ENCODE measurements around the gene RSPH1.

RSPH1 gene

DNA sequence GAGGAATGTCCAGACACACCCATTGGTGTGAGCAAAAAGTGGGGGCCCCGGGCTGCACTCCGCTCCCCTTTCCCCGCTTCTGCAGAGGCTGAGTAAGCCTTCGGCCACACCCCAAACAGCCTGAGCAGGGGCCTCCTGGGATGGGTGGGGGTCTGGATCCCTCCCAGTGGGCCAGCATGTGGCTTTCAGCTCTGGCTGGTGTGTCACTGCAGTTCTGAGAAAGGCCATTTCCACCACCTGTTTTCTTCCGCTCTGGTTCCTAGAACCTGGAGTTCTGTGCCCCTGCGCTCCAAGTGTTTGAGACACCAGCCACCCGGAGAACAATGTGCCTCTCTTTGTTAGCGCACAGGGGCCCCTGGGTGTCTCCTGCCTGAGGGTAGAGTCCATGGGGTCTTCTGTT is 48.5 kb upstream of the RSPH1 start:
- no peak for ATAC-seq
- TF ChIP-seq TCF4 (CRISPR knock-in tag; IDR thresholded peaks at IDR 0.05; ENCODE audit: borderline replicate concordance), result no peak

DNA sequence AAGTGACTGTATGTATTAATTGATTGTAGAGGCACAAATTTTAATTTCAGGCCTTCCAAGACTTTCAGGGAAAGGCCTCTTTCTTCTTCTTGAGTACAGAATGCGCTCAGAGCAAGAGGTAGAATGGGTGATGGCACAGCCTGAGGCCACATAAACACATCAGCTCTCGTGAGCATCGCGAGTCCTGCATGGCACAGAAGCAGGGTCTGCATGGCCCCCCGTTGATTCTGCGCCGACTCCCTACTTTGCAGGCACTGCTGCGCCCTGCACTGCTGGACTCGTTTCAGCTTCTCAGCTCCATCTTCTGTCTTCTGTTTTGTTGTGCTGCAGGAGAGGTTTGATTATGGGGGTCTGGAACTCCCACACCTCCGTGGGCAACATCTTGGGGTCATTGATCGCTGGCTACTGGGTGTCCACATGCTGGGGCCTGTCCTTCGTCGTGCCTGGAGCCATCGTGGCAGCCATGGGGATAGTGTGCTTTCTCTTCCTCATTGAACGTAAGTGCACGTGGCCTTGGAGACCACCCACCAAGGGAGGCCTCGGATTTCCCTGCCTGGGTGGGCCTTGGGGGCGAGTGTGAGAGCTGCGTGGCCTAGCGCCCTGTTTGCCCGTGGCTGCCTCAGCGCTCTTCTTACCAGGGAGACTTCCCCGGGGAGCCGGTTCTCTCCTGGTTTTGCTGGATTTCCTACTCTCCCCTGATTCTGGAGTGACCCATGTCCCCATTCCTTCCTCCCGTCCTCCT is 47.3 kb upstream of the RSPH1 start:
- ATAC-seq, result no peak
- no peak for TF ChIP-seq RARB (CRISPR knock-in tag; IDR thresholded peaks at IDR 0.05)
- no peak for TF ChIP-seq ZFP3 (CRISPR knock-in tag; IDR thresholded peaks at IDR 0.05)
- TF ChIP-seq ZC3H10 (CRISPR knock-in tag; IDR thresholded peaks at IDR 0.05), result no peak
- no peak for TF ChIP-seq OSR1 (CRISPR knock-in tag; IDR thresholded peaks at IDR 0.05)
- TF ChIP-seq TCF4 (CRISPR knock-in tag; IDR thresholded peaks at IDR 0.05; ENCODE audit: borderline replicate concordance), result no peak
- TF ChIP-seq, protein P1, sequence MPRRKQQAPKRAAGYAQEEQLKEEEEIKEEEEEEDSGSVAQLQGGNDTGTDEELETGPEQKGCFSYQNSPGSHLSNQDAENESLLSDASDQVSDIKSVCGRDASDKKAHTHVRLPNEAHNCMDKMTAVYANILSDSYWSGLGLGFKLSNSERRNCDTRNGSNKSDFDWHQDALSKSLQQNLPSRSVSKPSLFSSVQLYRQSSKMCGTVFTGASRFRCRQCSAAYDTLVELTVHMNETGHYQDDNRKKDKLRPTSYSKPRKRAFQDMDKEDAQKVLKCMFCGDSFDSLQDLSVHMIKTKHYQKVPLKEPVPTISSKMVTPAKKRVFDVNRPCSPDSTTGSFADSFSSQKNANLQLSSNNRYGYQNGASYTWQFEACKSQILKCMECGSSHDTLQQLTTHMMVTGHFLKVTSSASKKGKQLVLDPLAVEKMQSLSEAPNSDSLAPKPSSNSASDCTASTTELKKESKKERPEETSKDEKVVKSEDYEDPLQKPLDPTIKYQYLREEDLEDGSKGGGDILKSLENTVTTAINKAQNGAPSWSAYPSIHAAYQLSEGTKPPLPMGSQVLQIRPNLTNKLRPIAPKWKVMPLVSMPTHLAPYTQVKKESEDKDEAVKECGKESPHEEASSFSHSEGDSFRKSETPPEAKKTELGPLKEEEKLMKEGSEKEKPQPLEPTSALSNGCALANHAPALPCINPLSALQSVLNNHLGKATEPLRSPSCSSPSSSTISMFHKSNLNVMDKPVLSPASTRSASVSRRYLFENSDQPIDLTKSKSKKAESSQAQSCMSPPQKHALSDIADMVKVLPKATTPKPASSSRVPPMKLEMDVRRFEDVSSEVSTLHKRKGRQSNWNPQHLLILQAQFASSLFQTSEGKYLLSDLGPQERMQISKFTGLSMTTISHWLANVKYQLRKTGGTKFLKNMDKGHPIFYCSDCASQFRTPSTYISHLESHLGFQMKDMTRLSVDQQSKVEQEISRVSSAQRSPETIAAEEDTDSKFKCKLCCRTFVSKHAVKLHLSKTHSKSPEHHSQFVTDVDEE (CRISPR knock-in tag; IDR thresholded peaks at IDR 0.05), result no peak
- TF ChIP-seq ESRRG (CRISPR knock-in tag; IDR thresholded peaks at IDR 0.05), result no peak
- TF ChIP-seq ZNF8 (CRISPR knock-in tag; IDR thresholded peaks at IDR 0.05), result no peak
- no peak for TF ChIP-seq BACH2 (CRISPR knock-in tag; IDR thresholded peaks at IDR 0.05; ENCODE audit: borderline replicate concordance)
- TF ChIP-seq ZFP30 (CRISPR knock-in tag; IDR thresholded peaks at IDR 0.05), result no peak
- TF ChIP-seq, protein P2, sequence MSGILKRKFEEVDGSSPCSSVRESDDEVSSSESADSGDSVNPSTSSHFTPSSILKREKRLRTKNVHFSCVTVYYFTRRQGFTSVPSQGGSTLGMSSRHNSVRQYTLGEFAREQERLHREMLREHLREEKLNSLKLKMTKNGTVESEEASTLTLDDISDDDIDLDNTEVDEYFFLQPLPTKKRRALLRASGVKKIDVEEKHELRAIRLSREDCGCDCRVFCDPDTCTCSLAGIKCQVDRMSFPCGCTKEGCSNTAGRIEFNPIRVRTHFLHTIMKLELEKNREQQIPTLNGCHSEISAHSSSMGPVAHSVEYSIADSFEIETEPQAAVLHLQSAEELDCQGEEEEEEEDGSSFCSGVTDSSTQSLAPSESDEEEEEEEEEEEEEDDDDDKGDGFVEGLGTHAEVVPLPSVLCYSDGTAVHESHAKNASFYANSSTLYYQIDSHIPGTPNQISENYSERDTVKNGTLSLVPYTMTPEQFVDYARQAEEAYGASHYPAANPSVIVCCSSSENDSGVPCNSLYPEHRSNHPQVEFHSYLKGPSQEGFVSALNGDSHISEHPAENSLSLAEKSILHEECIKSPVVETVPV (CRISPR knock-in tag; IDR thresholded peaks at IDR 0.05), result no peak
- TF ChIP-seq, protein P3, sequence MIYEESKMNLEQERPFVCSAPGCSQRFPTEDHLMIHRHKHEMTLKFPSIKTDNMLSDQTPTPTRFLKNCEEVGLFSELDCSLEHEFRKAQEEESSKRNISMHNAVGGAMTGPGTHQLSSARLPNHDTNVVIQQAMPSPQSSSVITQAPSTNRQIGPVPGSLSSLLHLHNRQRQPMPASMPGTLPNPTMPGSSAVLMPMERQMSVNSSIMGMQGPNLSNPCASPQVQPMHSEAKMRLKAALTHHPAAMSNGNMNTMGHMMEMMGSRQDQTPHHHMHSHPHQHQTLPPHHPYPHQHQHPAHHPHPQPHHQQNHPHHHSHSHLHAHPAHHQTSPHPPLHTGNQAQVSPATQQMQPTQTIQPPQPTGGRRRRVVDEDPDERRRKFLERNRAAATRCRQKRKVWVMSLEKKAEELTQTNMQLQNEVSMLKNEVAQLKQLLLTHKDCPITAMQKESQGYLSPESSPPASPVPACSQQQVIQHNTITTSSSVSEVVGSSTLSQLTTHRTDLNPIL (CRISPR knock-in tag; IDR thresholded peaks at IDR 0.05; ENCODE audit: low read depth), result no peak
- TF ChIP-seq, protein P4, sequence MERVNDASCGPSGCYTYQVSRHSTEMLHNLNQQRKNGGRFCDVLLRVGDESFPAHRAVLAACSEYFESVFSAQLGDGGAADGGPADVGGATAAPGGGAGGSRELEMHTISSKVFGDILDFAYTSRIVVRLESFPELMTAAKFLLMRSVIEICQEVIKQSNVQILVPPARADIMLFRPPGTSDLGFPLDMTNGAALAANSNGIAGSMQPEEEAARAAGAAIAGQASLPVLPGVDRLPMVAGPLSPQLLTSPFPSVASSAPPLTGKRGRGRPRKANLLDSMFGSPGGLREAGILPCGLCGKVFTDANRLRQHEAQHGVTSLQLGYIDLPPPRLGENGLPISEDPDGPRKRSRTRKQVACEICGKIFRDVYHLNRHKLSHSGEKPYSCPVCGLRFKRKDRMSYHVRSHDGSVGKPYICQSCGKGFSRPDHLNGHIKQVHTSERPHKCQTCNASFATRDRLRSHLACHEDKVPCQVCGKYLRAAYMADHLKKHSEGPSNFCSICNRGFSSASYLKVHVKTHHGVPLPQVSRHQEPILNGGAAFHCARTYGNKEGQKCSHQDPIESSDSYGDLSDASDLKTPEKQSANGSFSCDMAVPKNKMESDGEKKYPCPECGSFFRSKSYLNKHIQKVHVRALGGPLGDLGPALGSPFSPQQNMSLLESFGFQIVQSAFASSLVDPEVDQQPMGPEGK (CRISPR knock-in tag; IDR thresholded peaks at IDR 0.05; ENCODE audit: borderline replicate concordance), result no peak
- TF ChIP-seq, protein P5, sequence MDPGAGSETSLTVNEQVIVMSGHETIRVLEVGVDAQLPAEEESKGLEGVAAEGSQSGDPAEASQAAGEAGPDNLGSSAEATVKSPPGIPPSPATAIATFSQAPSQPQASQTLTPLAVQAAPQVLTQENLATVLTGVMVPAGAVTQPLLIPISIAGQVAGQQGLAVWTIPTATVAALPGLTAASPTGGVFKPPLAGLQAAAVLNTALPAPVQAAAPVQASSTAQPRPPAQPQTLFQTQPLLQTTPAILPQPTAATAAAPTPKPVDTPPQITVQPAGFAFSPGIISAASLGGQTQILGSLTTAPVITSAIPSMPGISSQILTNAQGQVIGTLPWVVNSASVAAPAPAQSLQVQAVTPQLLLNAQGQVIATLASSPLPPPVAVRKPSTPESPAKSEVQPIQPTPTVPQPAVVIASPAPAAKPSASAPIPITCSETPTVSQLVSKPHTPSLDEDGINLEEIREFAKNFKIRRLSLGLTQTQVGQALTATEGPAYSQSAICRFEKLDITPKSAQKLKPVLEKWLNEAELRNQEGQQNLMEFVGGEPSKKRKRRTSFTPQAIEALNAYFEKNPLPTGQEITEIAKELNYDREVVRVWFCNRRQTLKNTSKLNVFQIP (CRISPR knock-in tag; IDR thresholded peaks at IDR 0.05; ENCODE audit: borderline replicate concordance, low read depth), result no peak
- TF ChIP-seq ARNTL (CRISPR knock-in tag; IDR thresholded peaks at IDR 0.05; ENCODE audit: borderline replicate concordance, low read depth), result no peak
- TF ChIP-seq GLIS3 (CRISPR knock-in tag; IDR thresholded peaks at IDR 0.05), result no peak
- TF ChIP-seq CSDC2 (CRISPR knock-in tag; IDR thresholded peaks at IDR 0.05), result no peak
- TF ChIP-seq TOX (CRISPR knock-in tag; IDR thresholded peaks at IDR 0.05; ENCODE audit: borderline replicate concordance), result no peak
- no peak for TF ChIP-seq PPARA (CRISPR knock-in tag; IDR thresholded peaks at IDR 0.05; ENCODE audit: borderline replicate concordance)

DNA sequence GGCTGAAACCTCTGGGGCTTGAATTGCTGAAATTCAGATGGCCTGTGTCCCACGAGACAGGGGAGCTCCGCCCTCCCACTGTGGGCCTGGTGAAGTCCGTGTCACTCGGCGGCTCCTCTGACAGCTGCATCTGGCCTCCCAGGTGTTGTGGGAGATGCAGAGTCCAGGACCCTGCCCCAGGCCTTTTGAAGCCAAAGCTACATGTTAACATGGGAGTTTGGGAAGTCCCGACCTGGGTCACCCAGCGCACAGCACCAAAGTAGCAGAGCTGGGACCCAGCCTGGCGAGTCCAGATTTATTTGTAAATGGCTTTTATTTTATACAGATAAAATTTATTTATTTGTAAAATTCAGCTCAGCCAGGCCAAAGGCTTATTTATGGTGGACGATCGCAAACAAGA is 46.6 kb upstream of the RSPH1 start:
- TF ChIP-seq ZFP30 (CRISPR knock-in tag; IDR thresholded peaks at IDR 0.05) (no peak), OSR1 (CRISPR knock-in tag; IDR thresholded peaks at IDR 0.05) (no peak), ZFP3 (CRISPR knock-in tag; IDR thresholded peaks at IDR 0.05) (no peak), ZNF70 (CRISPR knock-in tag; IDR thresholded peaks at IDR 0.05) (no peak), PPARA (CRISPR knock-in tag; IDR thresholded peaks at IDR 0.05; ENCODE audit: borderline replicate concordance) (no peak), ARNTL (CRISPR knock-in tag; IDR thresholded peaks at IDR 0.05; ENCODE audit: borderline replicate concordance, low read depth) (no peak), ISL1 (CRISPR knock-in tag; IDR thresholded peaks at IDR 0.05) (no peak)
- TF ChIP-seq, protein P1 (CRISPR knock-in tag; IDR thresholded peaks at IDR 0.05), result no peak
- TF ChIP-seq, protein P5 (CRISPR knock-in tag; IDR thresholded peaks at IDR 0.05; ENCODE audit: borderline replicate concordance, low read depth), result no peak
- no peak for ATAC-seq
